K562 (cell line): Measurements from ENCODE around the gene ATIC. TPM values are rescaled to one million over a fixed set of nuclear protein-coding genes. Genes with fewer than 3 reads are reported as not detected.

Source experiments
- ATAC-seq: fragments of 200-7000 bp; cut with Tn5 transposase; 3 replicates; pipeline ENCODE4 v1.9.1; 2020; ENCODE audit warnings: moderate library complexity
- BruUV-seq: library from RNA; stranded (reverse); fragments of 400-500 nt; replicated peaks from 2 replicates; lab custom pipeline; 2021; lab: Mats Ljungman, UMichigan
- CTCF ChIA-PET: fragments of 300-600 bp; formaldehyde crosslinking; extraction: SDS; loops from one replicate; lab custom pipeline; 2021; ENCODE audit warnings: low intra/inter-chr PET ratio; lab: Yijun Ruan, JAX
- POLR2A ChIA-PET: fragments of 300-600, 350-650 bp; sonication (Branson Sonifier 250); formaldehyde crosslinking; extraction: SDS; loops from one replicate; lab custom pipeline; 2021; ENCODE audit warnings: antibody characterized with exemption, inconsistent platforms; lab: Yijun Ruan, JAX
- DNase-seq, 4 experiments: peaks; one replicate each; pipeline versions ENCODE4 v3.0.0 to v3.0.0-alpha.2; 2011 to 2018; ENCODE audit warnings: low spot score in 3 of 4, mixed read lengths in 3 of 4; ENCODE audit errors: extremely low read depth in 1 of 4
- FAIRE-seq: peaks from 2 replicates; lab custom pipeline; 2011; peaks lifted over from hg19 to GRCh38; lab: Jason Lieb, UNC
- H2AFZ ChIP-seq: 2 replicates; pipeline ENCODE4 v1.6.0; 2011; ENCODE audit warnings: low read depth, low read length, control low read depth, inconsistent platforms
- H3K27ac ChIP-seq: fragments of 200-600 bp; 3 replicates; pipeline ENCODE4 v1.8.0; 2011; ENCODE audit warnings: low read depth, mild to moderate bottlenecking, control low read depth, inconsistent platforms, low read length, moderate library complexity, mixed read lengths; ENCODE audit errors: extremely low read depth
- H3K27me3 ChIP-seq, 2 experiments: fragments of 300-600 bp in 1 of 2; 2 replicates in 1 of 2; 3 replicates in 1 of 2; pipeline versions ENCODE4 v1.6.0 to v1.8.0; 2011; ENCODE audit warnings: inconsistent platforms in 2 of 2, low read length in 2 of 2, mild to moderate bottlenecking in 1 of 2, mixed read lengths in 1 of 2, moderate library complexity in 1 of 2; ENCODE audit not compliant: control insufficient read depth in 2 of 2, insufficient read depth in 2 of 2
- H3K36me3 ChIP-seq: fragments of 300-600 bp; 3 replicates; pipeline ENCODE4 v1.8.0; 2011; ENCODE audit warnings: mild to moderate bottlenecking, low read length, inconsistent platforms; ENCODE audit not compliant: control insufficient read depth, insufficient read depth
- H3K4me1 ChIP-seq, 2 experiments: fragments of 200-600 bp in 1 of 2; replicated peaks in 1 of 2; 2 replicates in 1 of 2; 3 replicates in 1 of 2; pipeline versions ENCODE4 v1.5.1 to v1.8.0; 2011; ENCODE audit warnings: inconsistent platforms in 2 of 2, low read length in 2 of 2, mild to moderate bottlenecking in 1 of 2, mixed read lengths in 1 of 2, moderate library complexity in 1 of 2; ENCODE audit not compliant: control insufficient read depth in 2 of 2, insufficient read depth in 2 of 2
- H3K4me2 ChIP-seq: 2 replicates; pipeline ENCODE4 v1.6.1; 2011; ENCODE audit warnings: low read length, control low read depth, inconsistent platforms, mixed read lengths; ENCODE audit not compliant: insufficient read depth
- H3K4me3 ChIP-seq: fragments of 200-600 bp; sonication (generic), shearing (Covaris generic); 2 replicates; pipeline ENCODE4 v1.5.1; 2016; ENCODE audit warnings: control low read depth, inconsistent platforms
- H3K79me2 ChIP-seq: fragments of 200-600 bp; 3 replicates; pipeline ENCODE4 v1.8.0; 2011; ENCODE audit warnings: low read length, inconsistent platforms; ENCODE audit not compliant: control insufficient read depth, insufficient read depth
- H3K9ac ChIP-seq, 2 experiments: 2 replicates each; pipeline versions ENCODE4 v1.6.0 to v1.6.1; 2011; ENCODE audit warnings: low read depth in 2 of 2, low read length in 2 of 2, control low read depth in 1 of 2, inconsistent platforms in 1 of 2, mild to moderate bottlenecking in 1 of 2, mixed read lengths in 1 of 2; ENCODE audit not compliant: insufficient read depth in 1 of 2
- H3K9me1 ChIP-seq: one replicate; pipeline ENCODE4 v1.6.0; 2011; ENCODE audit warnings: inconsistent platforms, mild to moderate bottlenecking, low read length, moderate library complexity; ENCODE audit not compliant: control insufficient read depth, insufficient read depth
- H3K9me3 ChIP-seq: replicated peaks from 2 replicates; pipeline ENCODE4 v1.5.1; 2011; ENCODE audit warnings: low read depth, low read length, inconsistent platforms; ENCODE audit not compliant: control insufficient read depth, insufficient read depth
- H4K20me1 ChIP-seq: replicated peaks from 2 replicates; pipeline ENCODE4 v1.6.1; 2011; ENCODE audit warnings: low read length, inconsistent platforms, mixed read lengths; ENCODE audit not compliant: control insufficient read depth, insufficient read depth
- ARHGAP35 ChIP-seq: fragments of 450-650 bp; IDR thresholded peaks from 2 replicates; pipeline ENCODE4 v1.6.1; 2018; ENCODE audit not compliant: partially characterized antibody
- BRD4 ChIP-seq: fragments of 200-600 bp; sonication (generic); IDR thresholded peaks from 2 replicates; pipeline ENCODE4 v1.6.1; 2017; ENCODE audit warnings: inconsistent platforms
- ESRRB ChIP-seq: fragments of 250-450 bp; sonication (Bioruptor Pico); IDR thresholded peaks from 2 replicates; pipeline ENCODE4 v1.5.0; 2020; ENCODE audit warnings: mild to moderate bottlenecking, moderate library complexity, borderline replicate concordance
- FIP1L1 ChIP-seq: fragments of 200-400 bp; formaldehyde crosslinking; IDR thresholded peaks from 2 replicates; pipeline ENCODE4 v1.6.1; 2018; ENCODE audit warnings: mild to moderate bottlenecking, low read depth, low read length; ENCODE audit not compliant: poor library complexity, severe bottlenecking
- HMG20B ChIP-seq: fragments of 250-450 bp; sonication (Bioruptor Pico); IDR thresholded peaks from 2 replicates; pipeline ENCODE4 v1.5.0; 2021; ENCODE audit warnings: mild to moderate bottlenecking
- NR2F6 ChIP-seq: fragments of 450-650 bp; formaldehyde crosslinking; IDR thresholded peaks from 2 replicates; pipeline ENCODE4 v1.4.0; 2020; ENCODE audit warnings: mild to moderate bottlenecking
- ZBTB1 ChIP-seq: sonication (generic); formaldehyde crosslinking; IDR thresholded peaks from 2 replicates; pipeline ENCODE4 v1.8.1; 2023; ENCODE audit warnings: missing genetic modification reagents, low read depth, mild to moderate bottlenecking, borderline replicate concordance
- ZBTB7A ChIP-seq: IDR thresholded peaks from 2 replicates; pipeline ENCODE4 v1.6.1; 2011; ENCODE audit warnings: low read depth, mild to moderate bottlenecking, low read length, moderate library complexity, borderline replicate concordance; ENCODE audit not compliant: control insufficient read depth
- ZFP1 ChIP-seq: fragments of 450-650 bp; formaldehyde crosslinking; IDR thresholded peaks from 2 replicates; pipeline ENCODE4 v1.4.0; 2020; ENCODE audit warnings: mild to moderate bottlenecking, mixed read lengths
- ZNF408 ChIP-seq: fragments of 250-450 bp; sonication (Bioruptor Pico); IDR thresholded peaks from 2 replicates; pipeline ENCODE4 v1.4.0; 2020; ENCODE audit warnings: low read depth, mild to moderate bottlenecking, moderate library complexity
- ZNF511 ChIP-seq: sonication (generic); formaldehyde crosslinking; IDR thresholded peaks from 2 replicates; pipeline ENCODE4 v1.8.0; 2022; ENCODE audit warnings: mild to moderate bottlenecking, missing genetic modification reagents
- ZNF592 ChIP-seq: fragments of 450-650 bp; IDR thresholded peaks from 2 replicates; pipeline ENCODE4 v1.6.1; 2017; ENCODE audit warnings: antibody characterized with exemption, mild to moderate bottlenecking
- WGBS: fragments of 100-300 bp; shearing (Covaris generic); methylation state at CpG from one replicate; pipeline ENCODE4 v1.1.6; 2016; ENCODE audit warnings: low coverage, mixed read lengths; ENCODE audit not compliant: insufficient coverage; ENCODE audit errors: missing lambda C conversion rate; 5-methylcytosine and 5-hydroxymethylcytosine counted together
- in situ Hi-C: fragments of 300-500 bp; cut with MboI; formaldehyde crosslinking; loops from 4 replicates; pipeline ENCODE4 v1.15.0; 2018; ENCODE audit warnings: inconsistent platforms, mixed read lengths
- intact Hi-C: fragments of 100-400 bp; cut with micrococcal nuclease; formaldehyde crosslinking; loops from 2 replicates; pipeline ENCODE4 v1.14.2; 2022
- polyA plus RNA-seq, 8 experiments: library from polyadenylated mRNA; depleted of rRNA in 4 of 8; stranded (reverse) in 5 of 8; unstranded in 3 of 8; fragments of >200 nt; fragmentation: Nextera tagmentation in 2 of 8; fragmentation: Illumina TruSeq in 1 of 8; extraction: Ambion mirVana in 2 of 8; extraction: Trizol in 1 of 8; gene quantifications; 2 replicates each; pipeline versions ENCODE4 v1.2.1 to v1.2.3, GENCODE V29; 2011 to 2014; ENCODE audit warnings: inconsistent platforms in 1 of 8, missing spikeins in 1 of 8
- total RNA-seq, 7 experiments: library from RNA; depleted of rRNA in 6 of 7; stranded (reverse); fragments of >200 nt in 6 of 7; fragmentation: Illumina TruSeq in 2 of 7; extraction: Trizol in 2 of 7; gene quantifications; 2 replicates each; pipeline versions ENCODE4 v1.2.1 to v1.2.3, GENCODE V29; 2011 to 2021; ENCODE audit warnings: low replicate concordance in 1 of 7
- TF ChIP-seq, protein P1 (sequence below): fragments of 250-450 bp; sonication (Bioruptor Pico); IDR thresholded peaks from 2 replicates; pipeline ENCODE4 v1.9.0; 2021; ENCODE audit warnings: mild to moderate bottlenecking, inconsistent platforms
- TF ChIP-seq, protein P2 (sequence below), 2 experiments: fragments of 200-800 bp in 1 of 2; sonication (Bioruptor generic) in 1 of 2; sonication (generic) in 1 of 2; formaldehyde crosslinking in 1 of 2; IDR thresholded peaks in 1 of 2; conservative IDR thresholded peaks in 1 of 2; 2 replicates each; pipeline versions ENCODE4 v1.5.0 to v1.6.1; 2016 to 2020; ENCODE audit warnings: missing compliant biosample characterization in 1 of 2, missing genetic modification characterization in 1 of 2, missing genetic modification reagents in 1 of 2

Gene ATIC
- total and polyA plus RNA-seq, 9 of the 15 experiments (the other 6 are each of a cell fraction or from before 2014, with no cell fraction given), result 45.6 to 480 (median 212) TPM

DNA sequence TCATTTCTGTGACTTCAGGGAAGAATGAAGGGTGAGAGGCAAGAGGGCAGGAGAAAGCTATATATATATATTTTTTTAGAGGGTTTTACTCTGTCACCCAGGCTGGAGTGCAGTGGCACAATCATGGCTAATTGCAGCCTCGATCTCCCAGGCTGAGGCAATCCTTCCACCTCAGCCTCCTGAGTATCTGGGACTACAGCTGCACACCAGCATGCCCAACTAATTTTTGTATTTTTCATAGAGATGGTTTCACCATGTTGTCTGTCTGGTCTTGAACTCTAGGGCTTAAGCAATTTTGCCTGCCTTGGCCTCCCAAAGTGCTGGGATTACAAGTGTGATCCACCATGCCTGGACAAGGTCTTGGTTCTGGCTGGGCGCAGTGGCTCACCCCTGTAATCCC, 3.4 kb downstream of the ATIC start:
- ATAC-seq (no peak), DNase-seq (no peak), FAIRE-seq (no peak)
- WGBS, result 100% methylated on average over 1 of the region's 2 CpGs
- H3K4me2 ChIP-seq, result no peak overlapping the region
- H3K4me1 ChIP-seq, result peaks cover 0 to 13% of the 10 kb centered on the region in 2 experiments; a peak in 4 of 5 replicates
- ChIA-PET POLR2A (no interaction called here), CTCF (no interaction called here)
- peak overlapping the region; percentile 24 to 25; a peak in 1 of 4 replicates for H3K9ac ChIP-seq
- BruUV-seq, result no TSS peak
- in situ Hi-C loops, result no loop called here
- no peak overlapping the region for H3K27ac ChIP-seq
- H2AFZ ChIP-seq, result no peak overlapping the region
- peaks cover 87% of the 10 kb centered on the region for H3K79me2 ChIP-seq
- no peaks in the 10 kb centered on the region for H3K9me1 ChIP-seq
- no peak overlapping the region for H3K4me3 ChIP-seq
- H3K36me3 ChIP-seq, result peaks cover 72% of the 10 kb centered on the region
- H3K9me3 ChIP-seq, result no peaks in the 10 kb centered on the region
- H3K27me3 ChIP-seq, result no peaks in the 10 kb centered on the region
- intact Hi-C loops, result no loop called here
- H4K20me1 ChIP-seq, result no peaks in the 10 kb centered on the region
- TF ChIP-seq ARHGAP35 (no peak), ZBTB1 (CRISPR knock-in tag) (no peak), ZNF592 (no peak), ZBTB7A (no peak), ZNF511 (CRISPR knock-in tag) (no peak), ZNF408 (no peak), NR2F6 (CRISPR knock-in tag) (no peak), HMG20B (CRISPR knock-in tag) (no peak), BRD4 (no peak), FIP1L1 (no peak), ZFP1 (CRISPR knock-in tag) (no peak), ESRRB (no peak)
- TF ChIP-seq, protein P1, sequence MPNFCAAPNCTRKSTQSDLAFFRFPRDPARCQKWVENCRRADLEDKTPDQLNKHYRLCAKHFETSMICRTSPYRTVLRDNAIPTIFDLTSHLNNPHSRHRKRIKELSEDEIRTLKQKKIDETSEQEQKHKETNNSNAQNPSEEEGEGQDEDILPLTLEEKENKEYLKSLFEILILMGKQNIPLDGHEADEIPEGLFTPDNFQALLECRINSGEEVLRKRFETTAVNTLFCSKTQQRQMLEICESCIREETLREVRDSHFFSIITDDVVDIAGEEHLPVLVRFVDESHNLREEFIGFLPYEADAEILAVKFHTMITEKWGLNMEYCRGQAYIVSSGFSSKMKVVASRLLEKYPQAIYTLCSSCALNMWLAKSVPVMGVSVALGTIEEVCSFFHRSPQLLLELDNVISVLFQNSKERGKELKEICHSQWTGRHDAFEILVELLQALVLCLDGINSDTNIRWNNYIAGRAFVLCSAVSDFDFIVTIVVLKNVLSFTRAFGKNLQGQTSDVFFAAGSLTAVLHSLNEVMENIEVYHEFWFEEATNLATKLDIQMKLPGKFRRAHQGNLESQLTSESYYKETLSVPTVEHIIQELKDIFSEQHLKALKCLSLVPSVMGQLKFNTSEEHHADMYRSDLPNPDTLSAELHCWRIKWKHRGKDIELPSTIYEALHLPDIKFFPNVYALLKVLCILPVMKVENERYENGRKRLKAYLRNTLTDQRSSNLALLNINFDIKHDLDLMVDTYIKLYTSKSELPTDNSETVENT, result no peak
- TF ChIP-seq, protein P2, sequence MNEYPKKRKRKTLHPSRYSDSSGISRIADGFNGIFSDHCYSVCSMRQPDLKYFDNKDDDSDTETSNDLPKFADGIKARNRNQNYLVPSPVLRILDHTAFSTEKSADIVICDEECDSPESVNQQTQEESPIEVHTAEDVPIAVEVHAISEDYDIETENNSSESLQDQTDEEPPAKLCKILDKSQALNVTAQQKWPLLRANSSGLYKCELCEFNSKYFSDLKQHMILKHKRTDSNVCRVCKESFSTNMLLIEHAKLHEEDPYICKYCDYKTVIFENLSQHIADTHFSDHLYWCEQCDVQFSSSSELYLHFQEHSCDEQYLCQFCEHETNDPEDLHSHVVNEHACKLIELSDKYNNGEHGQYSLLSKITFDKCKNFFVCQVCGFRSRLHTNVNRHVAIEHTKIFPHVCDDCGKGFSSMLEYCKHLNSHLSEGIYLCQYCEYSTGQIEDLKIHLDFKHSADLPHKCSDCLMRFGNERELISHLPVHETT (CRISPR knock-in tag; conservative IDR thresholded peaks at IDR 0.05 in 1 of 2, IDR thresholded peaks at IDR 0.05 in 1 of 2), result no peak
